NAMALWA (cell line): ENCODE data around the gene ANGPTL3.
"Not testable (repeated sequence)": the region's sequence is repeated elsewhere in the genome, so short reads cannot be mapped to it uniquely, and the experiment has no call there.

ENCODE experiments used
- DNase-seq: peaks from one replicate; pipeline ENCODE4 v3.0.0-alpha.2; 2015; ENCODE audit warnings: low spot score

Gene ANGPTL3

DNA sequence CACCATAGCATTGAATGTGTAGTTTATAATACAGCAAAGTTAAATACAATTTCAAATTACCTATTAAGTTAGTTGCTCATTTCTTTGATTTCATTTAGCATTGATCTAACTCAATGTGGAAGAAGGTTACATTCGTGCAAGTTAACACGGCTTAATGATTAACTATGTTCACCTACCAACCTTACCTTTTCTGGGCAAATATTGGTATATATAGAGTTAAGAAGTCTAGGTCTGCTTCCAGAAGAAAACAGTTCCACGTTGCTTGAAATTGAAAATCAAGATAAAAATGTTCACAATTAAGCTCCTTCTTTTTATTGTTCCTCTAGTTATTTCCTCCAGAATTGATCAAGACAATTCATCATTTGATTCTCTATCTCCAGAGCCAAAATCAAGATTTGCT, at the start of gene ANGPTL3:
TSS of gene ANGPTL3 (plus strand) at position 240 of the 400 bp plus-strand sequence. CDS start at position 287, 47 bp downstream.
- no peak for DNase-seq

DNA sequence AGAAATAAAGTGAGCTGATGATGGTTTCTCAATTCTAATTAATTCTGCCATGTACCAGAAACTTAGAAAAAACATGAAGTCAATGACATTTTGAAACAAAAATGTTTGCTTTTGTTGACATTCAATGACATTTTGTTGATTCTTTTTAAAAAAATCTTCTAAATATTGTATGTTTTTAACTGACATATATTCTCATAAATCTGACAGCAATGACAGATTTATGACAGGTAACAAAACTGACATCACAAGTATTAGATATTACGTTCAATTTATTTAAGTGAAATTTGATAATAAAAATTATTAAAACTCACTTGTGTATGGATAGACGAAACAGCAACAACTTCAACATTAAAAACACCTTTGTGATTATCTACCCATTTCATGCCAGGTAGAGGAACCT, 36.0 kb upstream of the ANGPTL3 start:
- DNase-seq: no peak

DNA sequence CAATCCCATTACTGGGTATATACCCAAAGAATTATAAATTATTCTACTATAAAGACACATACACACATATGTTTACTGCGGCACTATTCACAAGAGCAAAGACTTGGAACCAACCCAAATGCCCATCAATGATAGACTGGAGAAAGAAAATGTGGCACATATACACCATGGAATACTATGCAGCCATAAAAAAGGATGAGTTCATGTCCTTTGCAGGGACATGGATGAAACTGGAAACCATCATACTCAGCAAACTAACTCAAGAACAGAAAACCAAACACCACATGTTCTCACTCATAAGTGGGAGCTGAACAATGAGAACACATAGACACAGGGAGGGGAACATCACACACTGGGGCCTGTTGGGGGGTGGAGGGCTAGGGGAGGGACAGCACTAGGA, 30.1 kb upstream of the ANGPTL3 start:
- DNase-seq: not testable (repeated sequence)

DNA sequence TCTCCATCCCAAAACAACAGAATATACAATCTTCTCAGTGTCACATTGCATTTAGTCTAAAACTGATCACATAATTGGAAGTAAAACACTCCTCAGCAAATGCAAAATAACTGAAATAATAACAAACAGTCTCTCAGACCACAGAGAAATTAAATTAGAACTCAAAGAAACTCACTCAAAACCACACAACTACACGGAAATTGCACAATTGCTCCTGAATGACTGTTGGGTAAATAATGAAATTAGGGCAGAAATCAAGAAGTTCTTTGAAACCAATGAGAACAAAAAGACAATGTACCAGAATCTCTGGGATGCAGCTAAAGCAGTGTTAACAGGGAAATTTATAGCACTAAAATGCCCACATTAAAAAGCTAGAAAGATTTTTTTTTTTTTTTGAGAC, 29.4 kb upstream of the ANGPTL3 start:
- not testable (repeated sequence) for DNase-seq

- DNase-seq: not testable (repeated sequence)
Measured at GRCh38 chr1:62571517-62571916, 25.8 kb upstream of the ANGPTL3 start.

DNA sequence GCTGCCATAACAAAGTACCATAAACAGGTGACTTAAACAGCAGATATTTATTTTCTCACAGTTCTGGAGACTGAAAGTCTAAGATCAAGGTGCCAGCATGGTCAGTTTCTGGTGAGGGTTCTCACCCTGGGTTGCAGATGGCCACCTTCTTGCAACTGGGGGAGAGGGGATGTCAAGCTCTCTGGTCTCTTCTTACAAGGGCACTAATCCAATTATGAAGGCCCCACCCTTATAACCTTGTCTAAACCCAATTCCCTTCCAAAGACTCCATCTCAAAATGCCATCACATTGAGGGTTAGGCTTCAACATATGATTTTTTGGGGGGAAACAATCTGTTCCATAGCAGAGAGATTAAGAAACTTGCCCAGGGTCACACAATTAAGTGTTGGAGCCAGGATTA, 24.8 kb upstream of the ANGPTL3 start:
- no peak for DNase-seq

DNA sequence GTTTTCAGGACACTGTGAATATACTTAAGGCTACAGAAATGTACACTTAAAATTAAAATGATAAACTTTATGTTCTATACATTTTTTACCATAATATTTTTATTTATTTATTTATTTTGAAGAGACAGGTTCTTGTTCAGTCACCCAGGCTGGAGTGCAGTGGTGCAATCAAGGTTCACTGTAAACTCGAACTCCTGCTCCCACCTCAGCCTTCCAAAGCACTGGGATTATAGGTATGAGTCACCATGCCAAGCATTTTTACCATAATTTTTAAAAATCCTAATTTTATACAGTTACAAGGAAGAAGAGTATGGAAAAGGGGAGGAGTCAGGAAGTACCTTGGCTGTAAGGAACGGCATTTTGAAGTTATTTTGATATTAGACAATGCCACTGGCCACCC, 23.6 kb upstream of the ANGPTL3 start:
- no peak for DNase-seq

- DNase-seq: no peak
Measured at GRCh38 chr1:62585469-62586155, 11.7 kb upstream of the ANGPTL3 start.

DNA sequence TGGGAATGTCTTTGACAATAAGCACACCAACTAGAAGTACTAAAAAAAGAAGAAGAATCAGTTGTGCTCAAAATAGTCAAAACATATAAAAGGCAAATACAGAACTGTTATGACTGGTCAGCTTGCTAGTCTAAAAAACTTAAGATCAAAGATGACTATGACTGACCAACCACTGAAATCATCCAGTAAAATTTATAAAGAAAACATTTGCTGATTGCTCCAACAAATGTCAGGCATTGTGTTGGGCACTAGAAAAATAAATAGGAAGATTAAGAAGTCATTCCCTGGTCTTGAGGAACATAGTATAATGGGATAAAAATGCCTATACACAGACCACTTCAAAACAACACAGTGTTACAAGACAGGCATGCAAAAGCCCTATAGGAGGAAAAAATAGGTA, 9.3 kb upstream of the ANGPTL3 start:
- no peak for DNase-seq

GRCh38 chr1:62589321-62589720, 8.0 kb upstream of the ANGPTL3 start:
- no peak for DNase-seq

DNA sequence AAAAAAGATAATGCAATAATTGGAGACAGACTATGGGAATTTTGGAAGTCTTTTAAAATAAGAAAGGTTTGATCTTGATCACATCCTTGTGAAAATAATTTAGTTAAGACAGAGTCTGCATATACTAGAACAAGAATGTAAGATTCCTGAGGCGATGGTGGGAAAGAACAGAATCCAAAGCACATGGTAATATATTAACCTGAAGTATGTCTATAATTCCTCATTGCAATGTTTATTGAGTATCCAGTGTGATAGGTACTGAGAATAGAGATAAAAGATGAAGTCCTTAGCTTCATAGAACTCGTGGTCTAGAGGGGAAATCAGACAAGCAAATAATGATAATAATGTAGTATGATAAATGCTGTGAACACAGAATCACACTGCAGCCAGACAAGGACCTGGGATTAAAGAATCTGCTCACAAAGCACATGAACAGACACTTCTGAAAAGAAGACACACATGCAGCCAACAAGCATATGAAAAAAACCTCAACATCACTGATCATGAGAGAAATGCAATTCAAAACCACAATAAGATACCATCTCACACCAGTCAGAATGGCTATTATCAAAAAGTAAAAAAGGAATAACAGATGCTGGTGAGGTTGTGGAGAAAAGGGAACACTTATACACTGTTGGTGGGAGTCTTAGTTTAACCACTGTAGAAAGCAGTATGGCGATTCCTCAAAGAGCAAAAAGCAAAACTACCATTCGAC, 6.9 kb upstream of the ANGPTL3 start:
- DNase-seq: no peak

- no peak for DNase-seq
Measured at GRCh38 chr1:62590970-62591368, 6.4 kb upstream of the ANGPTL3 start.

DNA sequence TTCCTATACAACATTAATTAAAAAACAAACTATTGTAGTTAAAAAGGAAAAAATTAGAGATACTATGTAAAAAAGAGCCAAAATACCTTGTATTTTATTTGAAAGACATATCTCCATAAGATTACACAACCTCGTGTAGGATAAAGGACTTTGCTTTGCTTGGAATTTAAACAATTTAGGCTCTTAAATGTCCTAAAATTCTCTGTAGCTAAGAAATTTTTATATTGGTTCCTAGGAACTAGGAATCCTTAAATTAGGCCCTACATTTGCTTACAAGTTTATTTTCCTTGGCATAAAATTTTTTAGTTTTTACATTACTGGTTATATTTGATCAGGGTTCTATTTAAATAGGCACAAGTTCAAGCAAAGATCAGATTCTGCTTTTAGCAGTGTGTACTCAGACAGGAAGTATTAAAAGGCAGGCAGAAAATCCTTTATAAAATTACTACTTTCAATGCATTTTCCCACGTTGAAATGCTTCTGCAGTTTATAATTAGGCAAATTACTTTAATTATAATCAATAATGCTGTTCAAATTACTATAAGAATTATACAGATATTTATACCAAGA, 3.4 kb upstream of the ANGPTL3 start:
- no peak for DNase-seq

- no peak for DNase-seq
Measured at GRCh38 chr1:62595647-62596046, 1.7 kb upstream of the ANGPTL3 start.

DNA sequence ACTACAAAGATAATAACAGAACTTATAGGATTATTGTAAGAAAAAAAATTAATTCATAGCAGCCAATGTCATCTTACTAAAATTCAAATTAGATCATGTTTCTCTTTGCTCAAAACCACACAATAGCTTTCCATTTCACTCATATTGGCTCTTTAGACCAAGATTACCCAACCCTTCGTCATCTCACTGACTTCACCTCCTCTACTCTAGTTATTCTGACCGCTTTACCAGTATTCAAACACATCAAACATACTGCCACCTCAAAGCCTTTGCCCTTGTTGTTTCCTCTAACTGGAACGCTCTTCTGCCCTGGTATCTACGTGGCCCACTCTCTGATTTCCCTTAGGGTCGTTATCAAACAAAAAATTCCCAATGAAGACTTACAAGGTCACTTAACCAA, 1.7 kb downstream of the ANGPTL3 start:
- DNase-seq: no peak

DNA sequence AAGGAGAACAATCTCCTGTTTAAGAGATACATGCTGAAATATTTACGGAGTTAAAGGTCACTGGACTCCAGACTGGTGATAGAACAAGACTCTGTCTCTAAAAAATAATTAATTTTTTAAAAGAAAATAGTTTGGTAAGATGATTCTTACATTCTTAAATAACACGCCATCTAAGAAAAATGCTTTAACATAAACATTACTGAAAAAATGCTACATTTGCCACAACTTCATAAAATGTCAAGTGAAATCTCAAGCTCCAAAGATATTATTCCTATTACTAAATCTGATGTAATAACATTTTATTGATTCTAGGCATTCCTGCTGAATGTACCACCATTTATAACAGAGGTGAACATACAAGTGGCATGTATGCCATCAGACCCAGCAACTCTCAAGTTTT, 4.1 kb downstream of the ANGPTL3 start:
- DNase-seq: no peak

- no peak for DNase-seq
Measured at GRCh38 chr1:62608905-62609304, 11.6 kb downstream of the ANGPTL3 start.

DNA sequence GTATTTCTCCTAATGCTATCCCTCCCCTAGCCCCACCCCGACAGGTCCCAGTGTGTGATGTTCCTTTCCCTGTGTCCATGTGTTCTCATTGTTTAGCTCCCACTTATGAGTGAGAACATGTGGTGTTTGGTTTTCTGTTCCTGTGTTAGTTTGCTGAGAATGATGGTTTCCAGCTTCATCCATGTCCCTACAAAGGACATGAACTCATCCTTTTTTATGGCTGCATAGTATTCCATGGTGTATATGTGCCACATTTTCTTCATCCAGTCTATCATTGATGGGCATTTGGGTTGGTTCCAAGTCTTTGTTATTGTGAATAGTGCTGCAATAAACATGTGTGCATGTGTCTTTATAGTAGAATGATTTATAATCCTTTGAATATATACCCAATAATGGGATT, 13.3 kb downstream of the ANGPTL3 start:
- not testable (repeated sequence) for DNase-seq

DNA sequence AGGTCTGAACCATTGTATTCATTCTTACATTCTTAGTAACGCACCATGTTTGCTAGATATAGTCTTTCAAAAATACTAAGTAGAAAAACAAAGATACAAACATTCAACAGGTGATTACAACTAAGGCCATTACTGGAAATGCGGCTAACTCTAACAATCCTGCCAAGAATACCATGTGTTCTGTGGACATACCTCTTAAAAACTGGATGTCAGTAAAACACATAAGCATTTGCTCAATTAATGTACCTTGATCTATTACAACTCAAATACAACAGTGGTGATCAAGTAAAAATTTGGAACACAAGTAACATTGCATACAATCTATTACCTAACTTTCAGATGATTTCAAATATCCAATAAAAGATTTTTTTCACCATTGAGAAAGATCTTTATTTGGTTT, 15.4 kb downstream of the ANGPTL3 start:
- DNase-seq: no peak

DNA sequence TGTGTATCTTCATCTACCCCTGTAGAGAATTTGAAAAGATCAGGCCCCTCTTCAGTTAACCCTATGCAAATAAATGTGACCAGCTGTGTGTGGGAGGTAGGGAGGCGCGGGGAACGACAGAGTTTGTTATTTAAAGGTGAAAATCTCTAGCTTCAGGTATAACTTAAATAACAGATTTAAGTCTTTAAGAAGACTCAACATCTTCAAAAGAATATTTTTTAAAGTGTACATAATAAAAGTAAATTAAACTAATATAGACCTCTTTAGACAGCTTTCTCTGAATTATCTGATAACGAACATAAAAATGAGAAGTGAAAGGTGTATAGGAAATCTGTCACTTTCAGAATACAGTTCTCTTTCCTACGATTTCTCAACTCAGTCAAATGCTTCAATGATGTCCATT, 16.0 kb downstream of the ANGPTL3 start:
- peak; percentile 64 for DNase-seq

- DNase-seq: no peak
Measured at GRCh38 chr1:62613890-62614289, 16.6 kb downstream of the ANGPTL3 start.

DNA sequence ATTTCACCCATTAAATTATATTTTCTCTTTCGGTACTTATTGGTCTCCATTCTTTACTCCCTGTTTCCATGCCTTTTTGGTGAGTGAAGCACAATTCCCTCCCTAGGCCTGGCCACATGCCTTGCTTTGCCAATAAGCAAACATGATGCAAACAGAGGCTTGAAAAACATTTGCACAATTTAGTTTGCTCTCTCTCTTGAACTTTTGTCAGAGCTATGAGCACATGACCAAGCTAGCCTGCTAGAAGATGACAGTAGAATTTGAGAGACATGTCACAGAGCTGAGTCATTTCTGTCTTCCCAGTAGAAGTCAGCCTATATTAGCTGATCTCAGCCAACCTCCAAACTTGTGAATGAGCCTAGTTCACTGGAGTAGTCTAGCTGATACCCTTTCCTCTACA, 24.6 kb downstream of the ANGPTL3 start:
- DNase-seq: no peak

DNA sequence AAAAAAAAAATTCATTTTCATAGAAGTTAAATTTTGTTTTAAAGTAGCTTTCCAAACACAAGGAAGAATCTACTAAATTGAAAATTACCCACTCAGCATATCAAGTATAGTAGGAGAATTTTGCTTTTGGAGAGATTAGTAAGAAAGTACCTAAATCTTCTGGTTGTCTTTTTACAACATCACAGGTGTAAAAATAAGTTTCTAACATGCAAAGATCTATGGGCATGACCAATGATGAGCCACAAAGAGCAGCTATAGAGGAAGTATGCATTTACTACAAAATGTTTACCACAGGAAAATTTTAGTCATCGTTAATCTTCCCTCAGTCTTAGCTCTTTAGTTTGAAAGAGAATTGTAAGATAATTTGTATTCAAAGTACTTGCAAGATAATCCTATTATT, 28.1 kb downstream of the ANGPTL3 start:
- peak; percentile 28 for DNase-seq
